IPS-18a (cell line): ENCODE measurements around the gene LCE1D.

ENCODE experiments used
- H3K27ac ChIP-seq: one replicate; pipeline ENCODE4 v1.5.1; 2013; ENCODE audit warnings: low read length
- H3K27me3 ChIP-seq: one replicate; pipeline ENCODE4 v1.6.1; 2013; ENCODE audit warnings: mild to moderate bottlenecking, low read length; ENCODE audit not compliant: control insufficient read depth, insufficient read depth
- H3K36me3 ChIP-seq: one replicate; pipeline ENCODE4 v1.6.1; 2013; ENCODE audit warnings: low read depth, low read length; ENCODE audit not compliant: control insufficient read depth
- H3K4me1 ChIP-seq: one replicate; pipeline ENCODE4 v1.6.1; 2013; ENCODE audit warnings: low read depth, low read length; ENCODE audit not compliant: control insufficient read depth
- H3K4me3 ChIP-seq: one replicate; pipeline ENCODE4 v1.5.1; 2013; ENCODE audit warnings: low read length
- H3K9ac ChIP-seq: one replicate; pipeline ENCODE4 v1.6.1; 2013; ENCODE audit warnings: mild to moderate bottlenecking, low read length, moderate library complexity
- H3K9me3 ChIP-seq: one replicate; pipeline ENCODE4 v1.6.1; 2013; ENCODE audit warnings: low read depth, low read length; ENCODE audit not compliant: control insufficient read depth

LCE1D gene

DNA sequence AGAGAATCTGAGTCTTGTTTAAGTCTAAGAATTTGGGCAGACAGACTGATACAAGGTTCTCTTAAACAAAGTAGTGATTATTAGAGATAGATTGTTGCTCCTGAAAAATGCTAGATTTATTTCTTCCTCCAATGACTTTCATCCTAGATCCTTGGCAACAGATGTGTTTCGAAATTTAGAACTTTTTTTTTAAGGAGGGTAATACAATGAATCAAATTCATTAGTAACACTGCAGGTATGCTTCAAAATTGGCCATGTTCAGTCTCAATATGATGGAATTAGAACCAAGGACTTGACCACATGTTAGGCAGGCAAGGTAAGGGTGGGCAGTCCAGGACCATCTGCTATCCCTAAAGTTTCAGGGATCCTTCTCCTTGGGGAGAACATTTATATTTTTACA is 26.1 kb upstream of the LCE1D start:
- no peaks in the 10 kb centered on the region for H3K4me1 ChIP-seq
- H3K9ac ChIP-seq: no peak overlapping the region
- H3K27ac ChIP-seq: no peak overlapping the region
- peaks cover 68% of the 10 kb centered on the region for H3K9me3 ChIP-seq
- H3K36me3 ChIP-seq: no peaks in the 10 kb centered on the region
- no peaks in the 10 kb centered on the region for H3K27me3 ChIP-seq
- no peak overlapping the region for H3K4me3 ChIP-seq

DNA sequence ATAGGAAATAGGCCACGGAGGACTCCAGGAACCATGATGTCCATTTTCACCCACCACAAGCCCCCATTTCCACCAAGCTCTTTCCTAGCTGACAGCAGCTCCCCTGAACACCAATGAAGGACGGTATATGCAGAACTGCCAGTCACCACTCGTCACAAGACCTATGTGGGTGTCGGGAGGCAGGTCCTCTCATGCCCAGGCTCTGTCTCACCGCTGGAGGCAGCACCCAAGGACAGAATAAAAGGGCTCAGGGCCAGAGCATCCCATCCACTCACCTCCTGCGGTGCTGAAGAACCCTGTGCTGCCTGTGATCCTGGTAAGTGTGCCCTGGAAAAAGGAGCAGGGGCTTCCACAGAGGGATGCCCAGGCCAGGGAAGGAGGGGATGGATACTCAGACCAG is 21.6 kb upstream of the LCE1D start, which contains the start of gene LCE1F:
TSS of gene LCE1F (plus strand) at position 266 of the 400 bp plus-strand sequence. CDS start 1,232 bp downstream, outside the sequence.
- Histone ChIP-seq H3K36me3 (no peaks in the 10 kb centered on the region), H3K27ac (no peak within 1 kb of the TSS), H3K4me3 (no peak within 1 kb of the TSS), H3K9ac (no peak within 1 kb of the TSS), H3K27me3 (no peaks in the 10 kb centered on the region), H3K4me1 (no peaks in the 10 kb centered on the region), H3K9me3 (peaks cover 65% of the 10 kb centered on the region)

DNA sequence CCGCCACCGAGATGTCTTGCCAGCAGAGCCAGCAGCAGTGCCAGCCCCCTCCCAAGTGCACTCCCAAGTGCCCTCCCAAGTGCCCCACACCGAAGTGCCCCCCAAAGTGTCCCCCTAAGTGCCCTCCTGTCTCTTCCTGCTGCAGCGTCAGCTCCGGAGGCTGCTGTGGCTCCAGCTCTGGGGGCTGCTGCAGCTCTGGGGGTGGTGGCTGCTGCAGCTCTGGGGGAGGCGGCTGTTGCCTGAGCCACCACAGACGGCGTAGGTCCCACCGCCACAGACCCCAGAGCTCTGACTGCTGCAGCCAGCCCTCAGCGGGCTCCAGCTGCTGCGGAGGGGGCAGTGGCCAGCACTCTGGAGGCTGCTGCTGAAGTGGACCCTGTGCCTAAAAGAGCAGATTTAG is 20.2 kb upstream of the LCE1D start:
- H3K36me3 ChIP-seq: no peaks in the 10 kb centered on the region

DNA sequence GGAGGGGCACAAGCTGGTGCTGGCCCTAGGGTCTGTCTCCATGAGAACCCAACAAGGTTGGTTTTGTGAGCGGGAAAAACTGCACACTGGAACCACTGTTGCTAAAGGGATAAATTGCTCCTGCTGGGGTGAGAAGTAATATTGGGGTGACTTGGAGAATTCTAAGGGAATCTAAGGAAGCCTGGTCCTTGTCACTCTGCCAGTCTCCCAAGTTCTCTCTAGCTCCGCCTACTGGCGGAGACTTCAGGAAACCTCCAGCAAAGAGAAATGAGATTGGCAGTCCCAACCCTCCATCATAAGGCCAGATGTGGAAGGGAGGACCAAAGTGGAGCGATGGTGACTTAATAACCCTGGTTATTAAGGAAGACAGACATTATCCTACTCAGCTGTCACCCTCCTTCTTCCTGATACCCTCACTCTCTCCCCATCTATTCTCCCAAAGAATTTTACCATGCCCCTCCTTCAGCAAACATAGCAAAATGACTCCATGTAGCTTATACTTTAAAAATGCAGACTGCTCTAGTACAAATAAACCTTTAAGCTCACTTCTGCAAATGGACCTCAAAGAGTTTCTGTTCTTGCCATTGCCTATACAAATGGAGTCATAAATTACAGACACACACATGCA is 18.9 kb upstream of the LCE1D start:
- no peak overlapping the region for H3K27ac ChIP-seq
- H3K9ac ChIP-seq: no peak overlapping the region
- H3K9me3 ChIP-seq: peaks cover 63% of the 10 kb centered on the region
- H3K4me1 ChIP-seq: no peaks in the 10 kb centered on the region
- no peaks in the 10 kb centered on the region for H3K36me3 ChIP-seq
- H3K27me3 ChIP-seq: no peaks in the 10 kb centered on the region
- H3K4me3 ChIP-seq: no peak overlapping the region

More for the DNA sequence above, 20.2 kb upstream of the LCE1D start:
- no peak overlapping the region for H3K9ac ChIP-seq
- H3K27me3 ChIP-seq: no peaks in the 10 kb centered on the region
- no peak overlapping the region for H3K27ac ChIP-seq
- peaks cover 60% of the 10 kb centered on the region for H3K9me3 ChIP-seq
- no peaks in the 10 kb centered on the region for H3K4me1 ChIP-seq
- H3K4me3 ChIP-seq: no peak overlapping the region

DNA sequence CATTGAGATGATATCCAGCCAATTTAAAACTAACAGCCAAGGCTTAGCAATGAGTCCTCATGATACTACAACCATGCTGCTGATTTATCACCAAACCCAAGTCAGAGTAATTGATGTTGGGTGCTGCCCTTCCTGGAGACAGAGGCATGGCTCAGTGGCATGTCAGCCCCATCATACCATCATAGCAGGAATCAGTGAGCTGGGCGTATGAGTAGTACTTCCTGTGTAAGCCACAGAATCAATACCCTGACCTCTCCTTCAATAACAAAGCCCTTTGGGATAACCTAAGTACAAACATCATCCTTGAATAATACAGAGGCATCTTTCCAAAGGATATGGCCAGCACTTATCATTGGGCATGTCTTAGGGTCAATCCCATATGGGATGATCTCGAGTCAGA is 13.4 kb upstream of the LCE1D start:
- no peaks in the 10 kb centered on the region for H3K36me3 ChIP-seq
- no peak overlapping the region for H3K27ac ChIP-seq
- H3K9ac ChIP-seq: no peak overlapping the region
- peaks cover 64% of the 10 kb centered on the region for H3K9me3 ChIP-seq
- H3K4me3 ChIP-seq: no peak overlapping the region
- H3K4me1 ChIP-seq: no peaks in the 10 kb centered on the region
- no peaks in the 10 kb centered on the region for H3K27me3 ChIP-seq

DNA sequence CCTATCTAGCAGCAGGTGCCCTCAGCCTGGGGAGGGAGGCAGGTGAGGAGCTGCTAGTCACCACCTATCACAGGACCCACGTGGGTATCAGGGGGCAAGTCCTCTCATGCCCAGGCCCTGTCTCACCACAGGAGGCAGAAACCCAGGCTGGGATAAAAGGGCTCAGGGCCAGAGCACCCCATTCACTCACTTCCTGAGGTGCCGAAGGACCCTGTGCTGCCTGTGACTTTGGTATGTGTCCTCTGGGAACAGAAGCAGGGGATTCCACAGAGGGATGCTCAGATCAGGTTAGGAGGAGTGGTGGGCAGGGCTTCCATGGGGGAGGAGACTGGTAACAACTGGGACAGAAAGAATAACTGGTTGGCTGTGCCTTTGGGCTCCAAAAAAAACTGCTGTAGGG is 10.4 kb upstream of the LCE1D start, which contains the start of gene LCE1E:
TSS of gene LCE1E (plus strand) at position 181 of the 400 bp plus-strand sequence. CDS start 1,043 bp downstream, outside the sequence.
- no peak within 1 kb of the TSS for H3K27ac ChIP-seq
- H3K36me3 ChIP-seq: no peaks in the 10 kb centered on the region
- H3K27me3 ChIP-seq: no peaks in the 10 kb centered on the region
- no peak within 1 kb of the TSS for H3K4me3 ChIP-seq
- no peaks in the 10 kb centered on the region for H3K4me1 ChIP-seq
- no peak within 1 kb of the TSS for H3K9ac ChIP-seq
- peaks cover 61% of the 10 kb centered on the region for H3K9me3 ChIP-seq

DNA sequence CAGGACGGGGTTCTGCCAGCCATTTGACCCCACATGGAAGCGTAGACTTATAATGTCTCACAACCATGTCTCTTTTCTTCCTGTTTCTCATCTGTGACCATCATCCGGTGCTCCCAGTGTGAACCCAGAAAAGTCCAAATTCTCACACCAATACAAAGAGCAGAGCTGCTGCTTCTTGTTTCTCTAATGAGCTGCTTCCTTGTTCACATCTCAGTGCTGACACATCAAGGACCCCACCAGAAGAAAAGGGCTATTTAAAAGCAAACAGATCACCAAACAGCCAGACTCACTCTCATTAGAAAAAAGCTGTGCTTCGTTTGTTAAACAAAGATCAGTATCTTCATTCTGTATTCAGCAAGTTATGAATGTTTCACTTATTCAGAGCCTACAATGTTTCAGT is 835 bp upstream of the LCE1D start:
- peaks cover 69% of the 10 kb centered on the region for H3K9me3 ChIP-seq
- no peaks in the 10 kb centered on the region for H3K36me3 ChIP-seq
- no peaks in the 10 kb centered on the region for H3K27me3 ChIP-seq
- no peak overlapping the region for H3K4me3 ChIP-seq
- no peaks in the 10 kb centered on the region for H3K4me1 ChIP-seq
- no peak overlapping the region for H3K27ac ChIP-seq
- H3K9ac ChIP-seq: no peak overlapping the region

DNA sequence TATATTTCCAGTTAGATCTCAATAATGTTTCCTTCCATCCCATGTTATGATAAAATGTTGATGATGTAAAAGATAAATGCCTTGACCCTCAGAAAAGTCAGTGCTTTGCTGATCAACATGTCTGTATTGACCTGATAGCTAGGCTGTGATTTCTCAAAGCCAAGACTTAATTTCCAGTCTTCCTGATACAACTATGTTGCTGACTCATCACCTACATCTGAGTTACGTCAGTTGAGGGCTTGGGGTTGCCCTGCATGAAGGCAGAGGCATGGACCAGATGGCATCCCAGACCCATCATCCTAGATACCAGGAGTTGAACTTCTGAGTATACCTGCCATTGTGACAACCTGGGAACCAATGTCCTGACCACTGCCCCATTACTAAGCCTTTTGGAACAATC is 4.8 kb downstream of the LCE1D start:
- H3K27me3 ChIP-seq: no peaks in the 10 kb centered on the region
- H3K27ac ChIP-seq: no peak overlapping the region
- H3K9ac ChIP-seq: no peak overlapping the region
- no peak overlapping the region for H3K4me3 ChIP-seq
- peaks cover 75% of the 10 kb centered on the region for H3K9me3 ChIP-seq
- H3K4me1 ChIP-seq: no peaks in the 10 kb centered on the region
- no peaks in the 10 kb centered on the region for H3K36me3 ChIP-seq

DNA sequence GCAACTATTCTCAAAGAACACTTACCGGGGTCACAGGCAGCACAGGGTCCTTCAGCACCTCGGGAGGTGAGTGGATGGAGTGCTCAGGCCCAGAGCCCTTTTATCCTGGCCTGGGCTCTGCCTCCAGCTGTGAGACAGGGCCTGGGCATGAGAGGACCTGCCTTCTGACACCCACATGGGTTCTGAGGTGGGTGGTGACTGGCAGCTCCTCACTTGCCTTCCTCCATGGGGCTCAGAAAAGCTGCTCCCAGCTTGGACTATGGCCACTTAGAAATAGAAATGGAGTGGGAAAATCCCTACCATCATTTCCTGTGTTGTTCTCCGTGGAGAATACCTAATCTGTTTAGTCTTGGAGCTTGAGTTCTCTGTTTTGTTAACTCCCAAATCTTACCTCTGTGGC is 10.1 kb downstream of the LCE1D start, which contains the start of gene LCE1C:
TSS of gene LCE1C (minus strand) at position 76 of the 400 bp plus-strand sequence. CDS start 1,173 bp downstream, outside the sequence.
- Histone ChIP-seq H3K9ac (no peak within 1 kb of the TSS), H3K9me3 (peaks cover 78% of the 10 kb centered on the region), H3K4me1 (no peaks in the 10 kb centered on the region), H3K36me3 (no peaks in the 10 kb centered on the region), H3K27me3 (no peaks in the 10 kb centered on the region), H3K4me3 (no peak within 1 kb of the TSS), H3K27ac (no peak within 1 kb of the TSS)

DNA sequence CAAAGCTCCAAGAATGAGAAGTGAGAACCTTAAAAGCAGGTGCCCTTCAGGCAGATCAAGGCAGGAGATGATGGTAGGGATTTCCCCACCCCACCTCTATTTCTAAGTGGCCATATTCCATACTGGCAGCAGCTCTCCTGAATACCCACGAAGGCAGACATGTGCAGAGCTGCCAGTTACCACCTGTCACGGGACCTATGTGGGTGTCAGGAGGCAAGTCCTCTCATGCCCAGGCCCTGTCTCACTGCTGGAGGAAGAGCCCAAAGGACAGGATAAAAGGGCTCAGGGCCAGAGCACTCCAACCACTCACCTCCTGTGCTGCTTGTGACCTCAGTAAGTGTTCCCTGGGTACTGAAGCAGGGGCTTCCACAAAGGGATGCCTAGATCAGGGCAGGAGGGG is 14.5 kb downstream of the LCE1D start:
- Histone ChIP-seq H3K9ac (no peak overlapping the region), H3K27ac (no peak overlapping the region), H3K36me3 (no peaks in the 10 kb centered on the region), H3K9me3 (peaks cover 80% of the 10 kb centered on the region), H3K27me3 (no peaks in the 10 kb centered on the region), H3K4me3 (no peak overlapping the region), H3K4me1 (no peaks in the 10 kb centered on the region)

DNA sequence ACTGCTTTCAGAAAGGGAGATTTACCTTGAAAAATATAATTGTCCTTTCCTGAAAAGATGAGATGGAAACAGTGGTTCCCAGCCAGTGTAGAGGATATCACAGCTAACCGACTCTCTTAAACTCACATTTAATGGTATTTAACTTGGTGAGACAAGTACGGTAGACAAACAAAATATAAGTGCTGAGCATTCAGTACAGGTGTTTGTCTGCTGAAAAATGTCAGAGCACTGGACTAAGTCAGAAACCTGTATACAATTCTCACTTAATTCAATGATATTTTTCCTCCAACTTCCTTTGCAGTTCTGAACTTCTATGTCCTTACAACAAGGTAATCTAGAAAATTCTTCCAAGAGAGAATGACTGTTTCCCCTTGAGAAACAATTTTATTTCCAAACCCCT is 15.2 kb downstream of the LCE1D start, which contains the start of gene LCE1B:
TSS of gene LCE1B (plus strand) at position 301 of the 400 bp plus-strand sequence. CDS start 476 bp downstream, outside the sequence.
- Histone ChIP-seq H3K27me3 (no peaks in the 10 kb centered on the region), H3K9ac (no peak within 1 kb of the TSS), H3K27ac (no peak within 1 kb of the TSS), H3K4me1 (no peaks in the 10 kb centered on the region), H3K9me3 (peaks cover 77% of the 10 kb centered on the region), H3K36me3 (no peaks in the 10 kb centered on the region), H3K4me3 (no peak within 1 kb of the TSS)

DNA sequence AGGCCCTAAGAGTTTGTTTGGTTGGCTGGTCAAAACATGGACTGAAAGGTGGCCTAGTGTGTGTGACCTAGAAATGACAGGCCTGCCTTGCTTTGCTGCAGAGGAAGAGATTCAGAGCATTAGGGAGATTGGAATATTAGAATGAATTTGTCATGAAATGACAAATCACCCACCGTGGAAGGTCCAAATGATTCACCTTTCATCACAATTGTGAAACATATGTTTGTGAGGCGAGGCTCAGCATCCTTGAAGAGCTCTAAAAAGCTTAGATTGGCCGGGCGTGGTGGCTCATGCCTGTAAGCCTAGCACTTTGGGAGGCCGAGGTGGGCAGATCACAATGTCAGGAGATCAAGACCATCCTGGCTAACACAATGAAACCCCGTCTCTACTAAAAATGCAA is 20.8 kb downstream of the LCE1D start:
- no peaks in the 10 kb centered on the region for H3K27me3 ChIP-seq
- H3K27ac ChIP-seq: no peak overlapping the region
- no peaks in the 10 kb centered on the region for H3K4me1 ChIP-seq
- peaks cover 59% of the 10 kb centered on the region for H3K9me3 ChIP-seq
- H3K36me3 ChIP-seq: no peaks in the 10 kb centered on the region
- H3K4me3 ChIP-seq: no peak overlapping the region
- H3K9ac ChIP-seq: no peak overlapping the region
